HG03457 (cell line): ENCODE results near the gene CDK12.

Source experiments
- ATAC-seq: cut with Tn5 transposase; IDR thresholded peaks from one replicate; pipeline ENCODE4 v1.9.1; 2021; ENCODE audit warnings: moderate number of reproducible peaks; ENCODE audit not compliant: unreplicated experiment

Gene CDK12

DNA sequence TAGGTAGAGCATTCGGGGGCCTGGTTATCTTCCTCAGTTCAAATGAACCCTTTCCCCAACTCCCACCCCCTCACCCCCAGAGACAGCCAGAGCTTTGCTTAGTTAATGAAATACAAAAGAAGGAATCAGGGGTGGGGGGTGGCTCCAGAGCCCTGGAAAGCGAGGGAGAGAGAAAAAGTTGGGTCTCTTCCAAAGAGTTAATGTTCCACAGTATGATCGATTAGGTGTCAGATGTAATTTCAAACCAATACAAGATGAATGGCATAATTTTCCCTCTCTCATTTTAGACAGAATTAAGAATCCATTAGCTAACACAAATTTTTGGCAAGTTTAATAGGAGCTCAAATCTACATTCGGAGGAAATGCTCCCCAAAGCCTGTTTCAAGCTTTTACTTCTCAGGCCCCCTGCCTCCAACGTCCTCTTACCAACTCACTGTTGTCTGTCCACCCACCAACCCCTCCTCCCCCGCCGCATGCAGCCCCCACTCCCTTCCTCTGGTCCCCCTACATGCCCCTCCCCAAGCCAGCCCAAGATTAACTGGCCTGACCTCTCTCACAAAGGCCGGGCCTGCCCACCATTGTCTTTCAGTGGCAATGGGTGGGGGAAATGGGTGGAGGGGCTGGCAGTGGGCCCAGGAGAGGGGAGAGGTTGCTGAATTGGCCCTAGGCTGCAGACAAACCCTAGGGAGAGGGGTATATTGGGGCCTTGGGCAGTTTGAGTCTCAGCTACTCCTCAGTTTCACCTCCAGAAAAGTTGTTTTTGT, 118.2 kb downstream of the CDK12 start:
- no peak for ATAC-seq

DNA sequence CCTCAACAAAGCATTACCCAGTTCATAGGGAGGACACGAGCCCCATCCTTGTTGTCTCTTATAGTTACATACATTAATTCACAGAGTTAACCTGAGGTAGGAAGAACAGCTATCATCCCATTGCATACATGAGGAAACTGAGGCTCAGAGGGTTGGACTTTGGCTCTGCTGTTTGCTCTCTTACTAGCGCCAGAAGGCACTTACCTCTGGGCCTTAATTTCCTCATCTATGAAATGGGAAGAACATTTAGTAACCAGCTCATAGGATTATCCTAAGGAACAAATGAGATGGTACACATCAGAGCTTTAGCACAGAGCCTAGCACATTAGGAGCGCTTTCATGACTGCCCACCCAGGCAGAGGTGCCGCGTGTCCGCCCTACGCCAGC, 118.8 kb downstream of the CDK12 start:
- no peak for ATAC-seq

DNA sequence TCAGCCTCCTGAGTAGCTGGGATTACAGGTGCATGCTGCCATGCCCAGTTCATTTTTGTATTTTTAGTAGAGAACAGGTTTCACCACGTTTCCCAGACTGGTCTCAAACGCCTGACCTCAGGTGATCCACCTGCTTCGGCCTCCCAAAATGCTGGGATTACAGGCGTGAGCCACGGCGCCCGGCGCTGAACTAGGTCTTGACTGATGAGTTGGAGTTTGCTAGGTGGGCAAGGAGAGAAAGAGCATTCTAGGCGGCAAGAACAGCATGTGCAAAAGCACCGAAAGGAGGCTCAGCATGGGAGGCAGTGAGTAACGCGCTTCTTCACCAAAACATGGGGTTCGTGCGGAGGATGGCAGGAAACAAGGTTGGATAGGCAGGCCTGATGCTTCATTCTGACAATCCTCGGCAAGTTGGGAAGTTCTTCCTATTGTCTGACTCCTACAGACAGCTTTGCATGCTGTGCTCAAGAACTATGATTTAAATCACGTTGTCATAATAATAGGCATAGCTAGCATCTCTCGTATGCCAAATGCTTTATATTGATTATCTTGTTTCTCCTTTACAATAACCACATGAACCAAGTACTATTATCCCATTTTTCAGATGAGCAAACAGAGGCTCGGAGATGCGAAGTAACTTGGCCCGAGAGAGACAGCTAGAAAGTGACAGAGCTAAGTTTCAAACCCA, 119.9 kb downstream of the CDK12 start:
- ATAC-seq, result no peak

DNA sequence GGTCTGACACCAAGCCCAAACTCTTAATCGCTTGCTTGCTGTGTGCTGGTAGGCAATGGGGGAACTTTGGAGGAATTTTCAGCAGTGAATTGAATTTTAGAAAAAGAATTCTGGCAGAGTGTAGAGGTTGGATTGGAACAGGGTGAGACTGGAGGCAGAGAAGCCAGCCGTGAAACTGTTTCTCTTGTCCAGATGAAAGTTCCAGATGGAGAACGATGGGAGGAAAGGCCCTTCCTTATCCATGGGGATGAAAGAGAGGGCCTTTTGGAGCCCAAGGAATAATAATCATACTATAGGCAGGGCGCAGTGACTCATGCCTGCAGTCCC, 120.4 kb downstream of the CDK12 start:
- no peak for ATAC-seq

DNA sequence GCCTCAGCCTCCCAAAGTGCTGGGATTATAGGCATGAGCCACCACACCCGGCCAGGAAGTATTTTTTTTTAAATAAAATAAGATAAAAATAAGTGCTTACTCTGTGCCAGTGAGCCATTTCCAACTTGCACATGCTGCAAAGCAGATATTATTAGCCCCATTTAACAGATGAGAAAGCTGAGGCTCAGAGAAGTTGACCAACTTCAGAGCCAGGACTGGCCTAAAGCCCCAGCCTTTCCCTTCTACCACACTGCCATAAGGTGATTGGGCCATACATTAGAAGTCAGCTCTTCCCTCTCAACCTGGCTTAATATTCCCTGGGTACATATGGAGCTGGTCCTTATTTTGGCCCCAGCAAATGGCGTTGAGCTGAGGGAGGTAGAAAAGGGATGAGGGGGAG, 121.4 kb downstream of the CDK12 start:
- no peak for ATAC-seq
